Kasumi-1 (cell line): ENCODE results near the gene ATG101.

Experiments used
- DNase-seq, 2 experiments: peaks; one replicate each; lab custom pipeline; 2025; lab: John Stamatoyannopoulos, UW

Gene ATG101

GRCh38 chr12:52079576-52080402, 10.0 kb downstream of the ATG101 start, which contains the start of gene SMIM41:
TSS of gene SMIM41 (plus strand) at chr12:52079704. CDS start at chr12:52079780, 76 bp downstream.
- DNase-seq = no peak

DNA sequence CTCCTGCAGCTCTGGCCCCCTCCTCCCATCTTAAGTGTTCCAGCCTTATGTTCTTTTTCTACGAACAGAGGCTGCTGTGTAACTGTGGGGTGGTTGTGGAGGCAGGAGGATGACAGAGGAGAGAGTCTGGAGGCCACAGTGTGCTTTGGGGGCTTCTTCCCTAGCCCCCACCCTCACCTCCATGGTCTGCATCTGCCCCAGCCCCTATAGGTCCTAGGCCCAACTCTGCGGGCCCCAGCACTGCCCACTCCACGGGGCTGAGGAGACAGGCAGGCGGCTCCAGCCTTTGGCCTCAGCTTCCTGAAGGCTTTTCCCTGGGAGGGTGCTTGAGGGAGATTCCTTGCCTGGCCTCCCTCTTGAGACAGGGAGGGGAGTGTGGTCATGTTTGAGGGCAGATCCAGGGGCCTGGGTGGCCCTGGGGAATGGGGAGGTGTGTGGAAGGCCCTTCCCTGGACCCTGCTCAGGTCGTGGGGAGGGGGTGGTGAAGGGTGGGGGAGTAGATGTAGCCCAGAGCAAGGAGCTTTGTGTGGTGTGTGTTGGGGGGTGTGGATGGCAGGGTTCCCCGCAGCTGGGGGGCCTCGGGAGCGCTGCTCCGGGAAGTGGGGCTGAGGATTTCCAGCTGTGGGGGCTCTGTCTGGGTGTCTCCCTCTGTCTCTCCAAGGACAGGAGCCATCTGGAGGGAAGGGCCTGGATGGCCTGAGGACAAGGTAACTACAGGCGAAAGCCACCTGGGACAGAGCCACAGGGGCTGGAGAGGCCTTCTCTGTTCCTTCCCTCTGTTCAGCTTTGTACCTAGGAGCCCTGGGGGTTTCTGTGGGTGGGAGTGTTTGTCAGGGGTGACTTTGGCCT, 10.8 kb downstream of the ATG101 start:
- DNase-seq = no peak

GRCh38 chr12:52081263-52081733, 11.5 kb downstream of the ATG101 start:
- DNase-seq = no peak

DNA sequence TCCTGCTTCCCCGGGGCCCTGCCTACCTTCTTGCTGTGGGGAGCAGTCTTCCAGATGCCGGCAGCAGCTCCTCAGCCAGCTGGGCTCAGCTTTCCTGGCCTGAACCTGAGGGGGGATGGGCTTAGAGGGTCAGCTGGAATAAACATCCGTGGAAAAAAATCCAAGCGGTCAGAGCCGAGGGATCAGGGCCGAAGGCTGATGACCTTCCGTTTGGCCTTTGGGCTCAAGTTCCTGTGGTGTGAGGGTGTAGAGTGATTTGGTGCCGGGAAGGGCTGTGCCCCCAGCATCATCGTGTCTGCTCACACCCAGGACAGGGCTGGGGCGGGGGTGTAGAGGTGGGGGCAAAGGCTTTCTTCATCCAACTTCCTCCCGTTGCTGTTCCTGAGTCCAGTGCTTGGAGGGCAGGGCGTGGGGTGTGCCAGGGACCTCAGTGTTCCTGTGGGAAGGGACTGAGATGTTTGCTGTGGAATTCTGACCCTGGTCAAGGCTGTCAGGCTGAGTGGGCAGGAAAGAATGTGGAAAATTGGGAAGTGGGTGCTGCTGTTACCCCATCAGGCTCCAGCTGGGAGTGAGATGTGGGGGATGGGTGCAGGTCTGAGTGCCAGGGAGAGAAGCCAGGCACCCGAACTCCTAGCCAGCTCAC, 12.4 kb downstream of the ATG101 start:
- no peak for DNase-seq

DNA sequence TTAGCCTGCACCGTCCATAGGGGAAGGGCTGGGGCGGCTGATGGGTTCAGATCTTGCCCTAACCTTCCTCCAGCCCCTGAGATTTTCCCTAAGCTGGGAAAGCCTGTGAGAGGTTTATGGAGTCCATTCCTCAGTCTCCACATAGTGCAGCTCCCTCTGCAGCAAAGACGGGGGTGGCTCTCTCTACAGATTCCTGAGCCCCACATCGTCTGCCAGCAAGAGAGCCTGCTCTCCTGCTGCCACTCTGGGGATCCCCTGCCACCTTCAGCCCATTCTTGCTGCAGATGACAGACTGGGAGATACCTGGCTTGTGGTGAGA, 12.8 kb downstream of the ATG101 start:
- no peak for DNase-seq

GRCh38 chr12:52082988-52083637, 13.3 kb downstream of the ATG101 start:
- peak; percentile 35 to 57 for DNase-seq

DNA sequence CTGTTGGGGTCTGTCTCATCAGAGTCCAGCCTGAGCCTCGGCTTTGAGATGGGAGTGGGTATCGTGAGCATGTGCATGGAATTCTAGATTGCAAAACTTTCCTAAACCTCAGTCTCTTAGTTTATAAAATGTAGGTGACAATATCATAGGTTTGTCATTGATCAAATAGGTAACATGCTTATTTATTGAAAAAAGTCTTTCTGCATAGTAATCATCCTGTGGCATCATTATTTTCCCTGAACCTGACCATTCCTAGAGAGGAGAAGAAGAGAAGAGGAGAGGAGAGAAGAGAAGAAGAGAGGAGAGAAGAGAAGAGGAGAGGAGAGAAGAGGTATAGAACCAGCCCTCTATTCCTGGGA, 13.8 kb downstream of the ATG101 start:
- DNase-seq = no peak

- no peak for DNase-seq
Measured at GRCh38 chr12:52084491-52085231, 14.9 kb downstream of the ATG101 start.

DNA sequence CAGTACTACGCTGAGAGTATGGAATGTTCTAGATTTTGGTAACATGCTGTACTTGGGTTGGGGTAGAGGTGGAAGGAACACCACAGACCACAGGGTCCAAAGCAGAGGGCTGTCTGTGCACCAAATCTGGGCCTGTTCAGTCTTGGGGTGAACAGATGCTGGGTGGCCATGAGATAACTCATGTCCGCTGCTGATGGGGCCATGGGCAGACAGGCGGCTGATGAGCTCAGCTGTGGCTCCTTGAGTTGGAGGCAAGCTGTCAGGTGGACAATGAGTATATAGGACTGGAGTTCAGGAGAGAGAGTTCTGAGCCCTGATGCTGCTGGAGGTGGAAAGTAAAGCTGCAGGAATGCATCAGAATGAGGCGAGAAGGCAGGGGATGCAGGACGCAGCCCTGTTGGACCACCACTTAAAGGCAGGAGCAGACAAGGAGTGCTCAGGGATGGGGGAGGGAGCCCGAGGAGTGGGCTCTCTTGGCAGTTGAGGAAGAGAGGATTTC, 16.0 kb downstream of the ATG101 start:
- no peak for DNase-seq

DNA sequence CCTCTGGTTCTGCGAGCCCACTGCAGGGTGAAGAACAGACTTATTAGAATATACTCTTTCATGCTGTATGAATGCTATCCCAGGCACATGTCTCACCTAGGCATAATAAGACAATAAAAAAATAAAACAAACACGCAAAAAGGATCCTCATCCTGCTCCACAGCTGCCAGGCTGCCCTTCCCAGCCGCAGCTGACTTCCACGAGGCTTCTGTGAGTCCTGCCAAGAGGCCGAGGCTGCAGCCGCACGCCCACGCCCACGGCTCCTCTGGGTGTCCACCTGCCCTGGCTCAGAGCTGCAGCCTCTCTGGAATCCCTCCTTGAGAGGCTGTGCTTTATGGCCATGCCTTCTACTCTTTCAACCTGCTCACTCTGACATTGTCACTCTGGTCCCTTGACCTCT, 16.6 kb downstream of the ATG101 start:
- DNase-seq = no peak

GRCh38 chr12:52086944-52087835, 17.4 kb downstream of the ATG101 start:
- no peak for DNase-seq

- no peak for DNase-seq
Measured at GRCh38 chr12:52087961-52088820, 18.4 kb downstream of the ATG101 start.

DNA sequence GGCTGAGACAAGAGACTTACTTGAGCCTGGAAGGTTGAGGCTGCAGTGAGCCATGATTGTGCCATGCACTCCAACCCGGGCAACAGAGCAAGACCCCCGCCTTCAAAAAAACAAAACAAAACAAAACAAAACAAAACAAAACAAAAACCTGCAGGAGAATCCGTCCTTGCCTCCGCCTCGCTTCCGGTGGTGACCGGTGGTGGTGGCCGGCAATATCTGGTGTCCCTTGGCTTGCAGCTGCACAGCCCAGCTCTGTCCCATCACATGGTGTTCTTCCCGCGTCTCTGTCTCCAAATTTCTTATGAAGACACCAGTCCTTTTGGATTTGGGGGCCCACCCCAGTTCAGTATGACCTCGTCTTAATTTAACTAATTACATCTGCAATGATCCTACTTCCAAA, 19.7 kb downstream of the ATG101 start:
- DNase-seq = no peak

GRCh38 chr12:52090291-52090690, 20.5 kb downstream of the ATG101 start:
- no peak for DNase-seq

GRCh38 chr12:52091061-52091460, 21.3 kb downstream of the ATG101 start:
- DNase-seq = no peak

- DNase-seq = no peak
Measured at GRCh38 chr12:52091869-52092268, 22.1 kb downstream of the ATG101 start.

DNA sequence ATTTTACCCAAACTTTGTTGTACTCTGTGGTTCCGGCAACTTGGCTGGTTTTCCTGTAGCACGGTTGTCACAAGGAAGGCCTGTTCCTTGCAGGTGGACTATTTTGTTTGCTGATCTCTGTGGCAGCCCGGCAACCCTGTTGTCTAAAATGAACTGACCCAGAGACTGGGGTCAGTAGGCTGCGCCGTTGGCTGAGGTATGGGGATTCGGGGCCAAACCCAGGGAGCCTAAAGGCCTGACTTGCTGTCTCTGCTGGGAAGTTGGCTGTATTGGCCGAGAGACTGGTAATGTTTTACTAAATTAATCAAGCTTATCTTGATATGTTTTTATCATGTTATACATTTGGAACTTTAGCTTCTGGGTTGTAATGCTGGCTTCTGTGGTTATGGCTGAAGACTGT, 23.6 kb downstream of the ATG101 start:
- DNase-seq = no peak

- no peak for DNase-seq
Measured at GRCh38 chr12:52096332-52097044, 26.7 kb downstream of the ATG101 start.
